Thoracic aorta (tissue), 2 donors: Measurements from ENCODE around the gene PPP2R2D. TPM values are rescaled to one million over a fixed set of nuclear protein-coding genes. Genes with fewer than 3 reads are reported as not detected.

Source experiments
- ATAC-seq: fragments of 150-250 bp; one replicate; pipeline ENCODE4 v1.8.0; 2017; ENCODE audit warnings: low read depth; ENCODE audit not compliant: insufficient number of reproducible peaks, low FRiP score
- DNase-seq: peaks from one replicate; pipeline ENCODE4 v3.0.0-alpha.2; 2020; ENCODE audit warnings: low spot score
- H3K27ac ChIP-seq, 2 donors: fragments of 200-600 bp; sonication (generic); 1 replicate in 1 of 2; 2 replicates in 1 of 2; pipeline ENCODE4 v1.5.1; 2016; ENCODE audit warnings: mild to moderate bottlenecking in 2 of 2, moderate library complexity in 2 of 2
- H3K27me3 ChIP-seq: fragments of 200-600 bp; sonication (generic); replicated peaks from 2 replicates; pipeline ENCODE4 v1.6.0; 2016; ENCODE audit warnings: mild to moderate bottlenecking; ENCODE audit not compliant: insufficient read depth
- H3K36me3 ChIP-seq: fragments of 200-600 bp; sonication (generic); one replicate; pipeline ENCODE4 v1.5.1; 2016
- H3K4me1 ChIP-seq, 2 donors: fragments of 200-600 bp; sonication (generic); 1 replicate in 1 of 2; 2 replicates in 1 of 2; pipeline versions ENCODE4 v1.5.1 to v1.6.0; 2016; ENCODE audit warnings: low read depth in 2 of 2, mild to moderate bottlenecking in 1 of 2; ENCODE audit not compliant: control insufficient read depth in 1 of 2
- H3K4me3 ChIP-seq: fragments of 200-600 bp; sonication (generic); 2 replicates; pipeline ENCODE4 v1.5.1; 2016; ENCODE audit warnings: mild to moderate bottlenecking
- H3K9me3 ChIP-seq: fragments of 200-600 bp; sonication (generic); 2 replicates; pipeline ENCODE4 v1.5.1; 2016
- total RNA-seq, 2 donors: library from RNA; depleted of rRNA; stranded (reverse); fragments of >200 nt; gene quantifications; one replicate each; pipeline versions ENCODE4 v1.1.0 to v1.2.3, GENCODE V29; 2016
- TF ChIP-seq, protein P1 (sequence below): fragments of 200-600 bp; sonication (generic); IDR thresholded peaks from one replicate; pipeline ENCODE4 v1.5.1; 2019; ENCODE audit warnings: antibody characterized with exemption

Gene PPP2R2D
- total RNA-seq, 2 donors from 2014 or later, result 23.0 to 34.1 TPM

DNA sequence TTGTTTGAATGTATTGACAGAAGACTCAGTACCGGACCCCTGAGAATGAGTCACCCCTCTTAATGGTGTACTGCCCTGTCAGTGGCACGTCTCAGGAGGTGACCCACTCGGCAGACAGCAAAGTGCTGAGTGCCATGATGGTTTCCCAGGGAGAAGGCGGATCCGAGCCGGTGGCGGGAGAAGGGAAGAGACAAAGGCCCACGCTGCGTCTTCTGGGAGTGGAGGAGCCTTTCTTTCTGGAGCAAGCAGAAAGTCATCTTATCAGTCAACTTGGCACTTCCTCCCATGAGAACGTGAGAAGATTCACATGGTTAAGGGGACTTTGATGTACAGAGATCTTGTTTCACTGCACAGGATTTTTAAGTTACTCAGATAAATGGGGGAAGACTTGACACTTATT, 14.6 kb upstream of the PPP2R2D start:
- no peaks in the 10 kb centered on the region for H3K36me3 ChIP-seq
- no peak overlapping the region for H3K4me3 ChIP-seq
- TF ChIP-seq, protein P1, sequence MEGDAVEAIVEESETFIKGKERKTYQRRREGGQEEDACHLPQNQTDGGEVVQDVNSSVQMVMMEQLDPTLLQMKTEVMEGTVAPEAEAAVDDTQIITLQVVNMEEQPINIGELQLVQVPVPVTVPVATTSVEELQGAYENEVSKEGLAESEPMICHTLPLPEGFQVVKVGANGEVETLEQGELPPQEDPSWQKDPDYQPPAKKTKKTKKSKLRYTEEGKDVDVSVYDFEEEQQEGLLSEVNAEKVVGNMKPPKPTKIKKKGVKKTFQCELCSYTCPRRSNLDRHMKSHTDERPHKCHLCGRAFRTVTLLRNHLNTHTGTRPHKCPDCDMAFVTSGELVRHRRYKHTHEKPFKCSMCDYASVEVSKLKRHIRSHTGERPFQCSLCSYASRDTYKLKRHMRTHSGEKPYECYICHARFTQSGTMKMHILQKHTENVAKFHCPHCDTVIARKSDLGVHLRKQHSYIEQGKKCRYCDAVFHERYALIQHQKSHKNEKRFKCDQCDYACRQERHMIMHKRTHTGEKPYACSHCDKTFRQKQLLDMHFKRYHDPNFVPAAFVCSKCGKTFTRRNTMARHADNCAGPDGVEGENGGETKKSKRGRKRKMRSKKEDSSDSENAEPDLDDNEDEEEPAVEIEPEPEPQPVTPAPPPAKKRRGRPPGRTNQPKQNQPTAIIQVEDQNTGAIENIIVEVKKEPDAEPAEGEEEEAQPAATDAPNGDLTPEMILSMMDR, result no peak
- H3K27ac ChIP-seq, result no peak overlapping the region
- H3K4me1 ChIP-seq, result no peaks in the 10 kb centered on the region
- no peaks in the 10 kb centered on the region for H3K9me3 ChIP-seq
- H3K27me3 ChIP-seq, result no peaks in the 10 kb centered on the region
- DNase-seq, result no peak
- ATAC-seq, result no peak

DNA sequence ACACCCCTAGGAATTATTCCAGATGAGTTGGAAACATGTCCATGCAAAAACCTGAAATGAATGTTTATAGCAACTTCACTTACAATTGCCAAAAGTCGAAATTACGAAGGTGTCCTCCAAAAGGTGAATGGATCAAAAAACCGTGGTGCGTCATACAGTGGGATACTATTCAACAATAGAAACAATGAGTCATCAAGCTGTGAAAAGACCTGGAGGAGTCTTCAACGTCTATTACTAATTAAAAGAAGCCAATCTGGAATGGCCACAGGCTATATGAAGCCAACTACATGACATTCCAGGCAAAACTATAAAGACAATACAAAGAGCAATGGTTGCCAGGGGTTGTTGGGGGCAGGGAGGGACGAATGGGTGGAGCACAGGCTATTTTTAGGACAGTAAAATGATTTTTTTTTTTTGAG, 12.6 kb upstream of the PPP2R2D start:
- H3K27ac ChIP-seq, result no peak overlapping the region
- DNase-seq, result no peak
- ATAC-seq, result no peak
- H3K27me3 ChIP-seq, result no peaks in the 10 kb centered on the region
- H3K4me3 ChIP-seq, result no peak overlapping the region
- H3K4me1 ChIP-seq, result no peaks in the 10 kb centered on the region
- TF ChIP-seq, protein P1, result no peak
- no peaks in the 10 kb centered on the region for H3K9me3 ChIP-seq
- H3K36me3 ChIP-seq, result no peaks in the 10 kb centered on the region

DNA sequence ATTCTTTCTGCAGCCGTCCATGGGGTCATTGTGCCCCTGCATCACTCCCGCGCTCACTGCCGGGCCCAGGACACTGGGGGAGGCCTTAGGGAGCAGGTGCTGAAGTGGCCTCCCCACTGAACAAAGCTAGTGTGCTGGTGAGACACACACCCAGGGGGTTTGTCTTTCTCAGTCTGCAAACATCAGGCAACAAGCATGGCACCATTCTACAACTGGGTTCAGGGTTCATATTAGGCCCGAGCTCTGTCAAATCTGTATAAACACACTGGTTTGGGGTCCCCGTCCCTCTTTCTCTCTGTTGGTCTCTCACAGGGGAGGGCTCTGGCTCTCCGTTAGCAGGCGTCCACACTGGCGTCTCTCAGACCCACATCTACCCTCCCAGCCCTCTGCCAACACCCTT, 11.1 kb upstream of the PPP2R2D start:
- TF ChIP-seq, protein P1, result no peak
- no peaks in the 10 kb centered on the region for H3K4me1 ChIP-seq
- H3K27me3 ChIP-seq, result no peaks in the 10 kb centered on the region
- DNase-seq (no peak), ATAC-seq (no peak)
- H3K36me3 ChIP-seq, result no peaks in the 10 kb centered on the region
- H3K27ac ChIP-seq, result no peak overlapping the region
- H3K9me3 ChIP-seq, result no peaks in the 10 kb centered on the region
- no peak overlapping the region for H3K4me3 ChIP-seq

DNA sequence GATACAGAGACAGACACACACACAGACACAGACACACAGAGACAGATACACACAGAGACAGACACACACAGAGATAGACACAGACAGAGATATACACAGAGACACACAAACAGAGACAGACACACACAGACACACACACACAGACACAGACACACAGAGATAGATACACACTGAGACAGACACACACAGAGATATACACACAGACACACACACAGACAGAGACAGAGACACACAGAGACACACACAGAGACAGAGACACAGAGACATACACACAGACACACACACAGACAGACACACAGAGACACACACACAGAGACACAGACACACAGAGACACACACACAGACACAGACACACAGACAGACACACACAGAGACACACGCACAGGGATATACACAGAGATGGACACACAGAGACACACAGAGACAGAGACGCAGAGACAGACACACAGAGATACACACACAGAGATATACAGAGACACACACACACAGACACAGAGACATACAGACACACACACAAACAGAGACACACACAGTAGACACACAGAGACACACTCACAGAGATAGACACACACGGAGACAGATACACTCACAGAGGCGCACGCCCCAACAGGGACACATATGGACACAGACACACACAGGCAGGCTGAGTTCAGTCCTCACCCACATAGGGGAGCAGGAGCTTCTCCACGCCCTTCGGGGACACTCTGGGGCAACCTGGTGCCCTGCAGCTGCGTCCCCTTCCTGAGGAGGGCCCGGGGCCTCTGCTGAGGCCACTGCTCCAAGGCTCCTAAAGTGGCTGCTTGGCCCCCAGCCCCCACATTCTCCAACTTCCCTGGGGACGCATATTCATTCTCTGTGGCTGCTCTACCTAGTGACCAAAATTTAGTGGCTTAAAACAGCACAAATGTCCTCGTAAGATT, 10.3 kb upstream of the PPP2R2D start:
- ATAC-seq, result no peak
- no peak overlapping the region for H3K27ac ChIP-seq

More for the DNA sequence above, 10.3 kb upstream of the PPP2R2D start:
- Histone ChIP-seq H3K4me3 (no peak overlapping the region), H3K4me1 (no peaks in the 10 kb centered on the region), H3K27me3 (no peaks in the 10 kb centered on the region), H3K36me3 (no peaks in the 10 kb centered on the region), H3K9me3 (no peaks in the 10 kb centered on the region)
- DNase-seq, result no peak
- TF ChIP-seq, protein P1, result no peak
